IMR-90 (cell line): ENCODE results near the gene PRMT1.

Experiments
- POLR2A ChIP-seq: IDR thresholded peaks from 2 replicates; pipeline ENCODE4 v1.6.1; 2012; ENCODE audit warnings: mild to moderate bottlenecking, low read depth, low read length
- TF ChIP-seq, protein P1 (sequence below): conservative IDR thresholded peaks from 2 replicates; pipeline ENCODE4 v1.5.1; 2012; ENCODE audit warnings: mild to moderate bottlenecking, low read depth, low read length, improper control_type of control experiment

GRCh38 chr19:49676136-49676783 is 811 bp upstream of the PRMT1 start:
- TF ChIP-seq, protein P1, sequence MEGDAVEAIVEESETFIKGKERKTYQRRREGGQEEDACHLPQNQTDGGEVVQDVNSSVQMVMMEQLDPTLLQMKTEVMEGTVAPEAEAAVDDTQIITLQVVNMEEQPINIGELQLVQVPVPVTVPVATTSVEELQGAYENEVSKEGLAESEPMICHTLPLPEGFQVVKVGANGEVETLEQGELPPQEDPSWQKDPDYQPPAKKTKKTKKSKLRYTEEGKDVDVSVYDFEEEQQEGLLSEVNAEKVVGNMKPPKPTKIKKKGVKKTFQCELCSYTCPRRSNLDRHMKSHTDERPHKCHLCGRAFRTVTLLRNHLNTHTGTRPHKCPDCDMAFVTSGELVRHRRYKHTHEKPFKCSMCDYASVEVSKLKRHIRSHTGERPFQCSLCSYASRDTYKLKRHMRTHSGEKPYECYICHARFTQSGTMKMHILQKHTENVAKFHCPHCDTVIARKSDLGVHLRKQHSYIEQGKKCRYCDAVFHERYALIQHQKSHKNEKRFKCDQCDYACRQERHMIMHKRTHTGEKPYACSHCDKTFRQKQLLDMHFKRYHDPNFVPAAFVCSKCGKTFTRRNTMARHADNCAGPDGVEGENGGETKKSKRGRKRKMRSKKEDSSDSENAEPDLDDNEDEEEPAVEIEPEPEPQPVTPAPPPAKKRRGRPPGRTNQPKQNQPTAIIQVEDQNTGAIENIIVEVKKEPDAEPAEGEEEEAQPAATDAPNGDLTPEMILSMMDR, result no peak
- peak; percentile 60; the same call in 1 of the 2 replicates for TF ChIP-seq POLR2A
